Tibial artery (tissue), 4 donors: Measurements from ENCODE around the gene ATP5PO.
"Not testable (repeated sequence)": the region's sequence is repeated elsewhere in the genome, so short reads cannot be mapped to it uniquely, and the experiment has no call there.

Experiments
- DNase-seq, 2 donors: peaks; one replicate each; pipeline ENCODE4 v3.0.0-alpha.2; 2019
- H3K27ac ChIP-seq, 2 donors: fragments of 200-600 bp; sonication (generic) in 1 of 2; 1 replicate in 1 of 2; 2 replicates in 1 of 2; pipeline ENCODE4 v1.5.1; 2018 to 2019; ENCODE audit warnings: mild to moderate bottlenecking in 1 of 2
- H3K27me3 ChIP-seq, 2 donors: fragments of 200-600 bp; sonication (generic) in 1 of 2; one replicate each; pipeline versions ENCODE4 v1.5.1 to v1.6.0; 2016 to 2019
- H3K36me3 ChIP-seq, 3 donors: fragments of 200-600 bp; sonication (generic) in 2 of 3; one replicate each; pipeline ENCODE4 v1.5.1; 2016 to 2019; ENCODE audit warnings: mild to moderate bottlenecking in 2 of 3
- H3K4me1 ChIP-seq, 4 donors: fragments of 200-600 bp; sonication (generic) in 2 of 4; 1 replicate in 3 of 4; 2 replicates in 1 of 4; pipeline ENCODE4 v1.5.1; 2016 to 2019
- H3K4me3 ChIP-seq, 2 donors: fragments of 200-600 bp; sonication (generic) in 1 of 2; 1 replicate in 1 of 2; 2 replicates in 1 of 2; pipeline ENCODE4 v1.5.1; 2018 to 2019; ENCODE audit warnings: mild to moderate bottlenecking in 2 of 2
- H3K9me3 ChIP-seq, 3 donors: fragments of 200-600 bp; sonication (generic) in 1 of 3; one replicate each; pipeline ENCODE4 v1.5.1; 2016 to 2019
- intact Hi-C: fragments of 100-400 bp; cut with DNase I; formaldehyde crosslinking; loops from one replicate; pipeline ENCODE4 v1.15.0; 2023; ENCODE audit warnings: low total_unique reads
- TF ChIP-seq, protein P1 (sequence below), 2 experiments: fragments of 200-600 bp in 1 of 2; fragments of 450-650 bp in 1 of 2; IDR thresholded peaks; one replicate each; pipeline ENCODE4 v1.5.1; 2017 to 2019; ENCODE audit warnings: antibody characterized with exemption in 2 of 2, mild to moderate bottlenecking in 1 of 2, moderate library complexity in 1 of 2

The ATP5PO gene

GRCh38 chr21:33931799-33932390 is 16.3 kb upstream of the ATP5PO start:
- no peak for DNase-seq
- H3K27me3 ChIP-seq: no peaks in the 10 kb centered on the region

GRCh38 chr21:33931052-33931798 is 15.6 kb upstream of the ATP5PO start:
- H3K36me3 ChIP-seq, H3K27me3 ChIP-seq, DNase-seq, intact Hi-C loops, H3K9me3 ChIP-seq: not testable (repeated sequence)
- Histone ChIP-seq H3K4me1 (peaks cover 0 to 16% (median 9%) of the 10 kb centered on the region in 4 donors), H3K27ac (peak overlapping the region; percentile 26 to 47), H3K4me3 (peak overlapping the region; percentile 49 to 56)

More at GRCh38 chr21:33931799-33932390, 16.3 kb upstream of the ATP5PO start:
- TF ChIP-seq, protein P1, sequence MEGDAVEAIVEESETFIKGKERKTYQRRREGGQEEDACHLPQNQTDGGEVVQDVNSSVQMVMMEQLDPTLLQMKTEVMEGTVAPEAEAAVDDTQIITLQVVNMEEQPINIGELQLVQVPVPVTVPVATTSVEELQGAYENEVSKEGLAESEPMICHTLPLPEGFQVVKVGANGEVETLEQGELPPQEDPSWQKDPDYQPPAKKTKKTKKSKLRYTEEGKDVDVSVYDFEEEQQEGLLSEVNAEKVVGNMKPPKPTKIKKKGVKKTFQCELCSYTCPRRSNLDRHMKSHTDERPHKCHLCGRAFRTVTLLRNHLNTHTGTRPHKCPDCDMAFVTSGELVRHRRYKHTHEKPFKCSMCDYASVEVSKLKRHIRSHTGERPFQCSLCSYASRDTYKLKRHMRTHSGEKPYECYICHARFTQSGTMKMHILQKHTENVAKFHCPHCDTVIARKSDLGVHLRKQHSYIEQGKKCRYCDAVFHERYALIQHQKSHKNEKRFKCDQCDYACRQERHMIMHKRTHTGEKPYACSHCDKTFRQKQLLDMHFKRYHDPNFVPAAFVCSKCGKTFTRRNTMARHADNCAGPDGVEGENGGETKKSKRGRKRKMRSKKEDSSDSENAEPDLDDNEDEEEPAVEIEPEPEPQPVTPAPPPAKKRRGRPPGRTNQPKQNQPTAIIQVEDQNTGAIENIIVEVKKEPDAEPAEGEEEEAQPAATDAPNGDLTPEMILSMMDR (IDR thresholded peaks at IDR 0.05): no peak
- Histone ChIP-seq H3K36me3 (no peaks in the 10 kb centered on the region), H3K4me1 (peaks cover 0 to 21% (median 9%) of the 10 kb centered on the region in 4 donors), H3K9me3 (no peaks in the 10 kb centered on the region), H3K27ac (peak overlapping the region; percentile 26 to 47), H3K4me3 (peak overlapping the region; percentile 49 to 56)
- intact Hi-C loops: no loop called here

- H3K4me3 ChIP-seq, H3K27ac ChIP-seq, intact Hi-C loops, H3K27me3 ChIP-seq, DNase-seq, H3K36me3 ChIP-seq, H3K9me3 ChIP-seq: not testable (repeated sequence)
- H3K4me1 ChIP-seq: peaks cover 0 to 12% (median 6%) of the 10 kb centered on the region in 4 donors
Observed at GRCh38 chr21:33926248-33926647, 10.6 kb upstream of the ATP5PO start.

DNA sequence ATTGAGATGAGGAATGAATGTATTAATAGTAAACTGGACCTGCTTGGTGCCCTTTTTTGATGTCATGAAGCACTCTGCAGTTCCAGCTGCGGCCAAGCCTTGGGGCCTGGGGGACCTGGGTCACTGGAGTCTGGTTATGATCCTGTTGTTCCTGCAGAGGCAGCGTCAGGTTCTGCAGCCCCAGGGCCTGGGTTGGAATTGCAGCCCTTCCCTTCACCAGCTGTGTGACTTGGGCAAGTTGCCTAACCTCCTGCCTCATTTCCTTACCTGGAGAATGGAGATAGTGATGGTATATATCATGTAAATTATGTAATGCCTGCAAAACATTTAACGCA is 9.1 kb upstream of the ATP5PO start:
- Histone ChIP-seq H3K9me3 (no peaks in the 10 kb centered on the region), H3K36me3 (no peaks in the 10 kb centered on the region), H3K27ac (peak overlapping the region; percentile 30 to 57), H3K4me1 (peaks cover 0 to 12% (median 6%) of the 10 kb centered on the region in 4 donors), H3K4me3 (no peak overlapping the region), H3K27me3 (no peaks in the 10 kb centered on the region)
- TF ChIP-seq, protein P1 (IDR thresholded peaks at IDR 0.05): no peak
- DNase-seq: no peak
- intact Hi-C loops: loop anchor here (2.0 to 5.0 kb wide), 2 partner anchors 273 to 426 kb away; no protein-coding TSS in a partner anchor

DNA sequence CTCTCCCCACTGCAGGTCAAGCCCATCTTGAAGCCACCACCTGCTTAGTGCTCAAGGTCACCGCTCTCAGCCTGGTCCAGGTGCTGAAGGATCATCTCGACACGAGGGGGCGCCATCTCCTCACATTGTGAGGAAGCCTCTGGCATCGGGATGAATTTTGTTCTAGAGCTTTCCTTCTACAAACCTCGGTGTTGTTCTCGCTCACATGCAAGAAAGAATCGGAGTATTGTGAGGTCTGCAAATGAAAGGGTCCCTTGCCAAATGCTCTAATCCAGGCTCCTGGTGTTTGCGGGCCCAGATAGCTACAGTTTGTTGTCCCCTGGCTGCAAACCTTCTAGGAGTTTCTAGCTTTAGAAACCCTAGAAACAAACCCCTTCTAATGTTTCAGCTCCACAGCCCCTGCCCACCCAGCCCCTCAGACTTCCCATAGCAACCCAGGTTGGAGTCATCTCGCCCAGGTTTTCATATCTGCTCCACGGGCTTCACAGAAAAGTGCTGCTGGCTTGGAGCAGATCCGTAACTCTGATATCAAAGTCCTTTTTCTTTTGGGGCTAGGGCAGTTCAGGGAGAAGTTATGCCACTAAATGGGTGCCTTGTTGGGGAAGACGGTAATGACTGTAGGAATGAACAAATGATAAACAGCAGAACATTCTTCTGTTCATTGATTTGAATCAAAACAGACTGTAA is 8.6 kb upstream of the ATP5PO start:
- TF ChIP-seq, protein P1 (IDR thresholded peaks at IDR 0.05): peak; percentile 84 to 97
- no peaks in the 10 kb centered on the region for H3K9me3 ChIP-seq
- no peaks in the 10 kb centered on the region for H3K36me3 ChIP-seq
- H3K4me1 ChIP-seq: peaks cover 0 to 12% (median 6%) of the 10 kb centered on the region in 4 donors
- peak overlapping the region in 1 of 2 donors; percentile 9 for H3K4me3 ChIP-seq
- peak; percentile 85 to 89 for DNase-seq
- no peaks in the 10 kb centered on the region for H3K27me3 ChIP-seq
- intact Hi-C loops: loop anchor here (2.0 to 5.0 kb wide), 2 partner anchors 273 to 427 kb away; no protein-coding TSS in a partner anchor
- peak overlapping the region; percentile 30 to 57 for H3K27ac ChIP-seq

GRCh38 chr21:33917421-33917820 is 1.8 kb upstream of the ATP5PO start:
- DNase-seq: no peak
- Histone ChIP-seq H3K27ac (no peak overlapping the region), H3K9me3 (no peaks in the 10 kb centered on the region), H3K27me3 (no peaks in the 10 kb centered on the region), H3K36me3 (peaks cover 0 to 10% (median under 1%) of the 10 kb centered on the region in 3 donors), H3K4me1 (peaks cover 0 to 21% (median 13%) of the 10 kb centered on the region in 4 donors), H3K4me3 (no peak overlapping the region)
- TF ChIP-seq, protein P1 (IDR thresholded peaks at IDR 0.05): no peak
- intact Hi-C loops: loop anchor here (10.0 kb wide), 2 partner anchors 417 to 707 kb away; no protein-coding TSS in a partner anchor
